GM18861 (cell line): ENCODE results near the gene PIBF1.

Experiments used
- ATAC-seq: cut with Tn5 transposase; IDR thresholded peaks from one replicate; pipeline ENCODE4 v1.9.1; 2021; ENCODE audit not compliant: unreplicated experiment

The PIBF1 gene

GRCh38 chr13:73058432-73058735 lies 276.5 kb downstream of the PIBF1 start:
- peak; percentile 6 for ATAC-seq

- peak; percentile 98 for ATAC-seq
Measured at GRCh38 chr13:73058736-73059459, 277.0 kb downstream of the PIBF1 start, which contains the start of gene KLF5. Gene KLF5, plus strand, starts transcription at chr13:73059005. Its CDS starts 323 bp downstream, at chr13:73059328.

GRCh38 chr13:73059460-73060250 lies 277.7 kb downstream of the PIBF1 start:
- ATAC-seq: peak; percentile 29

- ATAC-seq: no peak
Measured at GRCh38 chr13:73060251-73061160, 278.6 kb downstream of the PIBF1 start.

GRCh38 chr13:73061473-73061872 lies 279.5 kb downstream of the PIBF1 start:
- no peak for ATAC-seq

GRCh38 chr13:73061876-73062275 lies 279.9 kb downstream of the PIBF1 start:
- no peak for ATAC-seq

- no peak for ATAC-seq
Measured at GRCh38 chr13:73062468-73062867, 280.5 kb downstream of the PIBF1 start.

- no peak for ATAC-seq
Measured at GRCh38 chr13:73063166-73063565, 281.2 kb downstream of the PIBF1 start.

GRCh38 chr13:73065036-73065435 lies 283.1 kb downstream of the PIBF1 start:
- no peak for ATAC-seq

- ATAC-seq: no peak
Measured at GRCh38 chr13:73065665-73066340, 283.9 kb downstream of the PIBF1 start.
